Measurements from ENCODE around the gene ACAA1.

ACAA1 gene

GRCh38 chr3:38108649-38109579 lies 28.0 kb downstream of the ACAA1 start:
- peak; percentile 71 for DNase-seq
- Histone ChIP-seq H3K9me3 (ENCODE audit: severe bottlenecking) (no peaks in the 10 kb centered on the region), H3K4me3 (ENCODE audit: low read depth, low read length) (no peak overlapping the region), H3K36me3 (no peaks in the 10 kb centered on the region), H3K27me3 (ENCODE audit: insufficient read depth, low read depth, severe bottlenecking) (no peaks in the 10 kb centered on the region), H3K27ac (no peak overlapping the region)
- TF ChIP-seq, protein P1, sequence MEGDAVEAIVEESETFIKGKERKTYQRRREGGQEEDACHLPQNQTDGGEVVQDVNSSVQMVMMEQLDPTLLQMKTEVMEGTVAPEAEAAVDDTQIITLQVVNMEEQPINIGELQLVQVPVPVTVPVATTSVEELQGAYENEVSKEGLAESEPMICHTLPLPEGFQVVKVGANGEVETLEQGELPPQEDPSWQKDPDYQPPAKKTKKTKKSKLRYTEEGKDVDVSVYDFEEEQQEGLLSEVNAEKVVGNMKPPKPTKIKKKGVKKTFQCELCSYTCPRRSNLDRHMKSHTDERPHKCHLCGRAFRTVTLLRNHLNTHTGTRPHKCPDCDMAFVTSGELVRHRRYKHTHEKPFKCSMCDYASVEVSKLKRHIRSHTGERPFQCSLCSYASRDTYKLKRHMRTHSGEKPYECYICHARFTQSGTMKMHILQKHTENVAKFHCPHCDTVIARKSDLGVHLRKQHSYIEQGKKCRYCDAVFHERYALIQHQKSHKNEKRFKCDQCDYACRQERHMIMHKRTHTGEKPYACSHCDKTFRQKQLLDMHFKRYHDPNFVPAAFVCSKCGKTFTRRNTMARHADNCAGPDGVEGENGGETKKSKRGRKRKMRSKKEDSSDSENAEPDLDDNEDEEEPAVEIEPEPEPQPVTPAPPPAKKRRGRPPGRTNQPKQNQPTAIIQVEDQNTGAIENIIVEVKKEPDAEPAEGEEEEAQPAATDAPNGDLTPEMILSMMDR (IDR thresholded peaks at IDR 0.05; ENCODE audit: low read depth, low read length), result no peak

DNA sequence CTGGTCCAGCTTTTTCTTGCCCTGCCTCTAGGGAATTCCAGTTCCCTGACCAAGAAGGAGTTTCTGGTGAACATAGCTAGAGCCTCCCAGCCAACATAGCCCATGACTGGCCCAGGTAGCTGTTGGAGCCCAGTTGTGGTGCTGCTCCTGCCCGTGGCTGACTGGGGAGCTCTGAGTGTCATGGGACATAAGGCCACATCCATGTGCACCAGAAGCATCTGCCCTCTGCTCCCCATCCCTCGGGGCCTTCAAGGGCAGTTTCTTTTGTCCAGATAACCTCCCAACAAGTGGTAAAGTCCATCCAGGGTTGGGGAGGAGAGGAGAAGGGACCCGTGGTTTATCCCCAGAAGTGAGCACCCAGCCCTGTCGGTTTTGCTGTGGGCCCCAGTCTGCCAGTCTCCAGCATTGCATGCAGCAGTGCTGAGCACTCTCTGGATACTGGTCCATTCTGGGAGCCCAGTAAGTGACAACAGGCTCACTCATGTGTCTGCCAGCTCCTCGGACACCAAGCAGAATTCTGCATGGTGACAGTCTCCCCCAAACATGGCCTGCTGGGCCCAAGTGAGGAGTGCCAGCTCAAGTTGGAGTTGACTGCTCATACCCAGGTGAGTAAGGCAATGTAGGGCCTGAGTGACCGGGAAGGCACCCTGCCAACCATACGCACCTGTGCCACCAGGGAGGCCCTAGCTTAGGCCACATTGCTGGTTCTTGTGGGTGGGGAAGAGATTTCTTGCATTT lies 28.8 kb downstream of the ACAA1 start:
- Histone ChIP-seq H3K4me3 (ENCODE audit: low read depth, low read length) (no peak overlapping the region), H3K27ac (no peak overlapping the region), H3K27me3 (ENCODE audit: insufficient read depth, low read depth, severe bottlenecking) (no peaks in the 10 kb centered on the region), H3K36me3 (no peaks in the 10 kb centered on the region), H3K9me3 (ENCODE audit: severe bottlenecking) (no peaks in the 10 kb centered on the region)
- DNase-seq, result no peak
- TF ChIP-seq, protein P1 (IDR thresholded peaks at IDR 0.05; ENCODE audit: low read depth, low read length), result no peak

DNA sequence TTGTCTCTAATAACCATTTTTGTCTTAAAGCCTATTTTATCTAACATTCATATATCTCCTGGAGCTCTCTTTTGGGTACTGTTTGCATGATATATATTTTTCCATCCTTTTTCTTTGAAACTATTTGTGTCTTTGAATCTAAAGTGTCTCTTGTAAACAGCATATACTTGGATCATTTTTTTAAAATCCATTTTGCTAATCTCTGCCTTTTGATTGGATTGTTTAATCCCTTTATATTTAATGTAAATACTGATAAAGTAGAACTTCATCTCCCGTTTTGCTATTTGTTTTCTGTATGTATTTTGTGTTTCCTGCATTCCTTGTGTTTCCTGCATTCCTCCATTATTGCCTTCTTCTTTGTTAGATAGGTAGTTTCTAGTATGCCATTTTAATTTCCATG lies 31.4 kb downstream of the ACAA1 start:
- Histone ChIP-seq H3K27ac (no peak overlapping the region), H3K36me3 (no peaks in the 10 kb centered on the region), H3K27me3 (ENCODE audit: insufficient read depth, low read depth, severe bottlenecking) (no peaks in the 10 kb centered on the region), H3K9me3 (ENCODE audit: severe bottlenecking) (no peaks in the 10 kb centered on the region), H3K4me3 (ENCODE audit: low read depth, low read length) (no peak overlapping the region)
- DNase-seq, result no peak
- TF ChIP-seq, protein P1 (IDR thresholded peaks at IDR 0.05; ENCODE audit: low read depth, low read length), result no peak

DNA sequence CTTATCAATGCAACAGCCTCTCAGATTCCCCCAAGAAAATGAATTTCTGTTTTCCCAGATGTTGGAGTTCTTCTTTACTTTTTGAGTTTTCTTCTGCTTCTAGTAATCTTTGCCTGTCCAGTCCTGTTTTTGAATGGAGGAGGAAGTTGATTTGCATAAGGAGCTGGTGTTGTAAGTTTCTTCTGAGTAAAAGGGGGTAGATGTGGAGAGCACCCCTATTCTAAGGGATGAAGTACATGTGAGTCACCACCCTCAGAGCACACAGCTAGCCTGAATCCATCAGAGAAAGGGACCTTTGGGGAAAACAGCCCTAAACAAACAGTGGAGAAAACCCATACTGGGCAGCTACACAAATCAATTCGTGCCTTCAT lies 34.5 kb downstream of the ACAA1 start:
- H3K4me3 ChIP-seq (ENCODE audit: low read depth, low read length), result no peak overlapping the region
- no peak for DNase-seq
- no peaks in the 10 kb centered on the region for H3K27me3 ChIP-seq (ENCODE audit: insufficient read depth, low read depth, severe bottlenecking)
- no peaks in the 10 kb centered on the region for H3K36me3 ChIP-seq
- H3K27ac ChIP-seq, result no peak overlapping the region
- no peaks in the 10 kb centered on the region for H3K9me3 ChIP-seq (ENCODE audit: severe bottlenecking)
- TF ChIP-seq, protein P1 (IDR thresholded peaks at IDR 0.05; ENCODE audit: low read depth, low read length), result no peak

GRCh38 chr3:38101811-38102443 lies 35.0 kb downstream of the ACAA1 start:
- Histone ChIP-seq H3K9me3 (ENCODE audit: severe bottlenecking) (no peaks in the 10 kb centered on the region), H3K27me3 (ENCODE audit: insufficient read depth, low read depth, severe bottlenecking) (no peaks in the 10 kb centered on the region), H3K27ac (no peak overlapping the region), H3K36me3 (no peaks in the 10 kb centered on the region), H3K4me3 (ENCODE audit: low read depth, low read length) (no peak overlapping the region)
- TF ChIP-seq, protein P1 (IDR thresholded peaks at IDR 0.05; ENCODE audit: low read depth, low read length), result no peak
- no peak for DNase-seq

Data from WERI-Rb-1 (cell line).